HepG2 (cell line): ENCODE results near the gene ODAD4. TPM values are rescaled to one million over a fixed set of nuclear protein-coding genes. Genes with fewer than 3 reads are reported as not detected.

Experiments used
- AHR ChIP-seq: IDR thresholded peaks from 2 replicates; pipeline ENCODE4 v1.6.1; 2018; ENCODE audit warnings: missing genetic modification reagents, missing compliant biosample characterization
- ARNT2 ChIP-seq: sonication (generic); formaldehyde crosslinking; IDR thresholded peaks from 2 replicates; pipeline ENCODE4 v1.8.0; 2022; ENCODE audit warnings: mild to moderate bottlenecking, low read depth, missing genetic modification reagents, moderate library complexity
- DPF2 ChIP-seq: sonication (generic); formaldehyde crosslinking; IDR thresholded peaks from 2 replicates; pipeline ENCODE4 v1.4.0; 2020; ENCODE audit warnings: mild to moderate bottlenecking, low read depth, missing genetic modification reagents, borderline replicate concordance
- NONO ChIP-seq, 2 experiments: fragments of 450-650 bp in 1 of 2; sonication (generic) in 1 of 2; formaldehyde crosslinking in 1 of 2; IDR thresholded peaks in 1 of 2; conservative IDR thresholded peaks in 1 of 2; 2 replicates each; pipeline versions ENCODE4 v1.6.1 to v1.8.0; 2017 to 2022; ENCODE audit warnings: mild to moderate bottlenecking in 1 of 2, missing genetic modification reagents in 1 of 2, moderate library complexity in 1 of 2
- NR2F6 ChIP-seq, 2 experiments: IDR thresholded peaks; 2 replicates each; pipeline ENCODE4 v1.6.1; 2016; ENCODE audit warnings: antibody characterized with exemption in 1 of 2, mild to moderate bottlenecking in 1 of 2
- SAP130 ChIP-seq: IDR thresholded peaks from 2 replicates; pipeline ENCODE4 v1.6.1; 2016; ENCODE audit warnings: low read depth
- SNAPC2 ChIP-seq: sonication (generic); formaldehyde crosslinking; IDR thresholded peaks from 2 replicates; pipeline ENCODE4 v1.8.1; 2022; ENCODE audit warnings: mild to moderate bottlenecking, missing genetic modification reagents
- SOX5 ChIP-seq: IDR thresholded peaks from 2 replicates; pipeline ENCODE4 v1.6.1; 2016; ENCODE audit warnings: borderline replicate concordance
- SOX6 ChIP-seq, 2 experiments: fragments of 450-650 bp in 1 of 2; sonication (generic) in 1 of 2; formaldehyde crosslinking in 1 of 2; IDR thresholded peaks; 2 replicates each; pipeline versions ENCODE4 v1.4.0 to v1.6.1; 2017 to 2020; ENCODE audit warnings: antibody characterized with exemption in 1 of 2, mild to moderate bottlenecking in 1 of 2, missing genetic modification reagents in 1 of 2
- TEAD2 ChIP-seq: sonication (generic); formaldehyde crosslinking; IDR thresholded peaks from 2 replicates; pipeline ENCODE4 v1.9.0; 2021; ENCODE audit warnings: missing genetic modification reagents
- TOPORS ChIP-seq: sonication (generic); formaldehyde crosslinking; IDR thresholded peaks from 2 replicates; pipeline ENCODE4 v1.8.0; 2023; ENCODE audit warnings: mild to moderate bottlenecking, missing genetic modification reagents
- YY1 ChIP-seq: IDR thresholded peaks from 2 replicates; pipeline ENCODE4 v1.6.1; 2011; ENCODE audit warnings: low read length, low read depth, moderate library complexity, mild to moderate bottlenecking; ENCODE audit not compliant: insufficient read depth, insufficient replicate concordance
- ZNF343 ChIP-seq: sonication (generic); formaldehyde crosslinking; IDR thresholded peaks from 2 replicates; pipeline ENCODE4 v1.4.0; 2020; ENCODE audit warnings: mild to moderate bottlenecking, missing genetic modification reagents
- ZNF616 ChIP-seq: sonication (generic); formaldehyde crosslinking; IDR thresholded peaks from 2 replicates; pipeline ENCODE4 v1.5.0; 2020; ENCODE audit warnings: low read depth, mild to moderate bottlenecking, missing genetic modification reagents
- ZNF720 ChIP-seq: sonication (generic); formaldehyde crosslinking; IDR thresholded peaks from 2 replicates; pipeline ENCODE4 v1.4.0; 2020; ENCODE audit warnings: missing genetic modification reagents
- polyA plus RNA-seq, 8 experiments: library from polyadenylated mRNA; depleted of rRNA in 3 of 8; stranded (reverse) in 7 of 8; unstranded in 1 of 8; fragments of >200 nt; fragmentation: Illumina TruSeq in 4 of 8; extraction: Trizol in 4 of 8; gene quantifications; 2 replicates each; pipeline versions ENCODE4 v1.2.1 to v1.2.3, GENCODE V29; 2011 to 2016; ENCODE audit warnings: low read depth in 4 of 8, missing spikeins in 1 of 8, mixed read lengths in 1 of 8; ENCODE audit not compliant: insufficient read depth in 1 of 8
- total RNA-seq, 5 experiments: library from RNA; depleted of rRNA; stranded (reverse); fragments of >200 nt; fragmentation: Illumina TruSeq; extraction: Trizol; gene quantifications; 2 replicates each; pipeline ENCODE4 v1.2.3, GENCODE V29; 2016; ENCODE audit warnings: low read depth in 1 of 5
- TF ChIP-seq, protein P1 (sequence below): sonication (generic); formaldehyde crosslinking; IDR thresholded peaks from 2 replicates; pipeline ENCODE4 v1.8.1; 2022; ENCODE audit warnings: low read depth, mild to moderate bottlenecking, missing genetic modification reagents
- TF ChIP-seq, protein P2 (sequence below): sonication (generic); formaldehyde crosslinking; IDR thresholded peaks from 2 replicates; pipeline ENCODE4 v1.9.0; 2021; ENCODE audit warnings: missing genetic modification reagents, borderline replicate concordance
- TF ChIP-seq, protein P3 (sequence below): sonication (generic); formaldehyde crosslinking; IDR thresholded peaks from 2 replicates; pipeline ENCODE4 v1.5.1; 2020; ENCODE audit warnings: missing genetic modification reagents, mild to moderate bottlenecking, borderline replicate concordance

ODAD4 gene
- total and polyA plus RNA-seq, 2 of the 13 experiments (the other 11 are each of a cell fraction or from before 2014, with no cell fraction given) = 0.48 to 0.53 TPM

DNA sequence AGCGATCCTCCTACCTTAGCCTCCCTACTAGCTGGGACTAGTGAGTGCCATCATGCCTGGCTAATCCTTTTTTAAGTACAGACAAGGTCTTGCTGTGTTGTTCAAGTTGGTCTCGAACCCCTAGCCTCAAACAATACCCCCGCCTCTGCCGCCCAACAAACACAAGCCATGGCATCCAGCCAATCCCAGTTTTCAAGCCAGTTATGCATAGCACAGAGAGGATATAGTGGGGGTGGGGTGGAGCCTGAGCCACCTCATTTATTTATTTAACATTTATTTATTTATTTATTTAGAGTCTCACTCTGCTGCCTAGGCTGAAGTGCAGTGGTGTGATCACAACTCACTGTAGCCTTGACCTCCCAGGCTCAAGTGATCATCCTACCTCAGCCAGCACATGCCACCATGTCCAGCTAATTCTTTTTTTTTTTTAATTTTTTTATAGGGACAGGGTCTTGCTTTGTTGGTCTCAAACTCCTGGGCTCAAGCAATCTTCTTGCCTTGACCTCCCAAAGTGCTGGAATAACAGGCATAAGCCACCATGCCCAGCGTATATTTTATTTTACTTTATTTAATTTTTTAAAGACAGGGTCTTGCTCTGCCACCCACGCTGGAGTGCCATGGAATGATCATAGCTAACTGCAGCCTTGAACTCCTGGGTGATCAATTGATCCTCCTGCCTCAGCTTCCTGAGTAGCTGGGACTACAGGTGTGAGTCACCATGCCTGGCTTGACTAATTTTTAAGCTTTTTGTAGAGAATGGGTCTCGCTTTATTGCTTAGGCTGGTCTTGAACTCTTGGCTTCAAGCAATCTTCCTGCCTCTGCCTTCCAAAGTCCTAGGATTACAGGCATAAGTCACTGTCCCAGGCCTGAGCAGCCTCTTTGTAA lies 39.0 kb upstream of the ODAD4 start (continued):
- TF ChIP-seq, protein P1, sequence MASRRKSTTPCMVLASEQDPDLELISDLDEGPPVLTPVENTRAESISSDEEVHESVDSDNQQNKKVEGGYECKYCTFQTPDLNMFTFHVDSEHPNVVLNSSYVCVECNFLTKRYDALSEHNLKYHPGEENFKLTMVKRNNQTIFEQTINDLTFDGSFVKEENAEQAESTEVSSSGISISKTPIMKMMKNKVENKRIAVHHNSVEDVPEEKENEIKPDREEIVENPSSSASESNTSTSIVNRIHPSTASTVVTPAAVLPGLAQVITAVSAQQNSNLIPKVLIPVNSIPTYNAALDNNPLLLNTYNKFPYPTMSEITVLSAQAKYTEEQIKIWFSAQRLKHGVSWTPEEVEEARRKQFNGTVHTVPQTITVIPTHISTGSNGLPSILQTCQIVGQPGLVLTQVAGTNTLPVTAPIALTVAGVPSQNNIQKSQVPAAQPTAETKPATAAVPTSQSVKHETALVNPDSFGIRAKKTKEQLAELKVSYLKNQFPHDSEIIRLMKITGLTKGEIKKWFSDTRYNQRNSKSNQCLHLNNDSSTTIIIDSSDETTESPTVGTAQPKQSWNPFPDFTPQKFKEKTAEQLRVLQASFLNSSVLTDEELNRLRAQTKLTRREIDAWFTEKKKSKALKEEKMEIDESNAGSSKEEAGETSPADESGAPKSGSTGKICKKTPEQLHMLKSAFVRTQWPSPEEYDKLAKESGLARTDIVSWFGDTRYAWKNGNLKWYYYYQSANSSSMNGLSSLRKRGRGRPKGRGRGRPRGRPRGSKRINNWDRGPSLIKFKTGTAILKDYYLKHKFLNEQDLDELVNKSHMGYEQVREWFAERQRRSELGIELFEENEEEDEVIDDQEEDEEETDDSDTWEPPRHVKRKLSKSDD (CRISPR knock-in tag) = 0 out of 2 replicates have a peak, but pooled peaks have one; percentile 51
- TF ChIP-seq SOX5 (peak; percentile 18; the same call in 1 of the 2 replicates), TEAD2 (no peak), DPF2 (CRISPR knock-in tag) (no peak), NONO (IDR thresholded peaks at IDR 0.05) (no peak), NONO (CRISPR knock-in tag; conservative IDR thresholded peaks at IDR 0.05) (no peak), YY1 (no peak), NR2F6 (IDR thresholded peaks at IDR 0.05) (peak; percentile 43; the same call in 1 of the 2 replicates), NR2F6 (CRISPR knock-in tag; IDR thresholded peaks at IDR 0.05) (no peak), AHR (CRISPR knock-in tag) (no peak), TOPORS (no peak), SOX6 (IDR thresholded peaks at IDR 0.05) (no peak), SOX6 (CRISPR knock-in tag; IDR thresholded peaks at IDR 0.05) (peak; percentile 54), SAP130 (CRISPR knock-in tag) (no peak), ZNF343 (CRISPR knock-in tag) (no peak), ARNT2 (no peak), ZNF720 (no peak), ZNF616 (no peak), SNAPC2 (CRISPR knock-in tag) (no peak)
- TF ChIP-seq, protein P2, sequence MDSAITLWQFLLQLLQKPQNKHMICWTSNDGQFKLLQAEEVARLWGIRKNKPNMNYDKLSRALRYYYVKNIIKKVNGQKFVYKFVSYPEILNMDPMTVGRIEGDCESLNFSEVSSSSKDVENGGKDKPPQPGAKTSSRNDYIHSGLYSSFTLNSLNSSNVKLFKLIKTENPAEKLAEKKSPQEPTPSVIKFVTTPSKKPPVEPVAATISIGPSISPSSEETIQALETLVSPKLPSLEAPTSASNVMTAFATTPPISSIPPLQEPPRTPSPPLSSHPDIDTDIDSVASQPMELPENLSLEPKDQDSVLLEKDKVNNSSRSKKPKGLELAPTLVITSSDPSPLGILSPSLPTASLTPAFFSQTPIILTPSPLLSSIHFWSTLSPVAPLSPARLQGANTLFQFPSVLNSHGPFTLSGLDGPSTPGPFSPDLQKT (CRISPR knock-in tag) = no peak
- TF ChIP-seq, protein P3, sequence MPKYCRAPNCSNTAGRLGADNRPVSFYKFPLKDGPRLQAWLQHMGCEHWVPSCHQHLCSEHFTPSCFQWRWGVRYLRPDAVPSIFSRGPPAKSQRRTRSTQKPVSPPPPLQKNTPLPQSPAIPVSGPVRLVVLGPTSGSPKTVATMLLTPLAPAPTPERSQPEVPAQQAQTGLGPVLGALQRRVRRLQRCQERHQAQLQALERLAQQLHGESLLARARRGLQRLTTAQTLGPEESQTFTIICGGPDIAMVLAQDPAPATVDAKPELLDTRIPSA = no peak
